ENCODE results near the gene TMEM184C. TPM values are rescaled to one million over a fixed set of nuclear protein-coding genes. Genes with fewer than 3 reads are reported as not detected.

The TMEM184C gene
- total and polyA plus RNA-seq, 2 experiments from 2014 or later: 15.1 to 42.2 TPM

DNA sequence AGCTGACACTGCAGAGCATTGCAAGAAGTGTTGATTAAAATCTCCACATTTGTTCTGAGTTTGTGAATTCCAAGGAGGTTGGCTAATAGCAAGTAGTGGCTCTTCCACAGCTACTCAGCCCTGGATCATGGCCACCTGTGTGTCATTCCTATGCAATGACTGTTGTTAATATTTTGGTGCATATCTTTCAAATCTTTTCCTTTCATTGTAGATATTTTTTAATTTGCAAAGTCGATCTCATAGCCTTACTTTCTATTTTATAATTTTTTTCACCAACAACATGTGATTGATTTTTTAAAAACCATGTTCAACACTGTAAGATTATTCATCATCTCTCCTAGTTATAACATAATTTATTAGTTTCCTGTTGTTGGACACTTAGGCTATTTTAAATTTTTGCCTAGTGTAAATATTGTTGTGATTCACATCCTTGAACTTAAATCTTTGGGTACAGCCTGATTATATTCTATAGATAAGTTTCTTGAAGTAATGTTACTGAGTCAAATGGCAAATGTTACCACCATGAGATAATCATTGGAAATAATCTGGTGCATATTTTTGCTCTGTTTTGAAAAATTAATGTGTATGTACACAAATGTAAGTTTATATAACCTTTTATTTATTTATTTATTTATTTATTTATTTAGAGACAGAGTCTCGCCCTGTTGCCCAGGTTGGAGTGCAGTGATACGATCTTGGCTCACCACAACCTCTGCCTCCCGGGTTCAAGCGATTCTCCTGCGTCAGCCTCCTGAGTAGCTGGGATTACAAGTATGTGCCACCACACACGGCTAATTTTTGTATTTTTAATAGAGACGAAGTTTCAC lies 97.6 kb downstream of the TMEM184C start (continued):
- TF ChIP-seq, protein P1, sequence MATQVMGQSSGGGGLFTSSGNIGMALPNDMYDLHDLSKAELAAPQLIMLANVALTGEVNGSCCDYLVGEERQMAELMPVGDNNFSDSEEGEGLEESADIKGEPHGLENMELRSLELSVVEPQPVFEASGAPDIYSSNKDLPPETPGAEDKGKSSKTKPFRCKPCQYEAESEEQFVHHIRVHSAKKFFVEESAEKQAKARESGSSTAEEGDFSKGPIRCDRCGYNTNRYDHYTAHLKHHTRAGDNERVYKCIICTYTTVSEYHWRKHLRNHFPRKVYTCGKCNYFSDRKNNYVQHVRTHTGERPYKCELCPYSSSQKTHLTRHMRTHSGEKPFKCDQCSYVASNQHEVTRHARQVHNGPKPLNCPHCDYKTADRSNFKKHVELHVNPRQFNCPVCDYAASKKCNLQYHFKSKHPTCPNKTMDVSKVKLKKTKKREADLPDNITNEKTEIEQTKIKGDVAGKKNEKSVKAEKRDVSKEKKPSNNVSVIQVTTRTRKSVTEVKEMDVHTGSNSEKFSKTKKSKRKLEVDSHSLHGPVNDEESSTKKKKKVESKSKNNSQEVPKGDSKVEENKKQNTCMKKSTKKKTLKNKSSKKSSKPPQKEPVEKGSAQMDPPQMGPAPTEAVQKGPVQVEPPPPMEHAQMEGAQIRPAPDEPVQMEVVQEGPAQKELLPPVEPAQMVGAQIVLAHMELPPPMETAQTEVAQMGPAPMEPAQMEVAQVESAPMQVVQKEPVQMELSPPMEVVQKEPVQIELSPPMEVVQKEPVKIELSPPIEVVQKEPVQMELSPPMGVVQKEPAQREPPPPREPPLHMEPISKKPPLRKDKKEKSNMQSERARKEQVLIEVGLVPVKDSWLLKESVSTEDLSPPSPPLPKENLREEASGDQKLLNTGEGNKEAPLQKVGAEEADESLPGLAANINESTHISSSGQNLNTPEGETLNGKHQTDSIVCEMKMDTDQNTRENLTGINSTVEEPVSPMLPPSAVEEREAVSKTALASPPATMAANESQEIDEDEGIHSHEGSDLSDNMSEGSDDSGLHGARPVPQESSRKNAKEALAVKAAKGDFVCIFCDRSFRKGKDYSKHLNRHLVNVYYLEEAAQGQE (IDR thresholded peaks at IDR 0.05; ENCODE audit: unreplicated experiment): no peak
- TF ChIP-seq POLR2AphosphoS5 (IDR thresholded peaks at IDR 0.05; ENCODE audit: low read depth): no peak
- no peak for TF ChIP-seq STAT1 (IDR thresholded peaks at IDR 0.05; ENCODE audit: unreplicated experiment)
- TF ChIP-seq JUNB (IDR thresholded peaks at IDR 0.05; ENCODE audit: unreplicated experiment): no peak
- TF ChIP-seq EZH2 (IDR thresholded peaks at IDR 0.05; ENCODE audit: low read depth, unreplicated experiment): no peak
- no peak for TF ChIP-seq ZNF331 (CRISPR knock-in tag; IDR thresholded peaks at IDR 0.05; ENCODE audit: low read depth)
- TF ChIP-seq CREB1 (CRISPR knock-in tag; IDR thresholded peaks at IDR 0.05; ENCODE audit: low read depth): no peak
- no peak for TF ChIP-seq NANOG (IDR thresholded peaks at IDR 0.05; ENCODE audit: borderline replicate concordance)
- TF ChIP-seq, protein P2, sequence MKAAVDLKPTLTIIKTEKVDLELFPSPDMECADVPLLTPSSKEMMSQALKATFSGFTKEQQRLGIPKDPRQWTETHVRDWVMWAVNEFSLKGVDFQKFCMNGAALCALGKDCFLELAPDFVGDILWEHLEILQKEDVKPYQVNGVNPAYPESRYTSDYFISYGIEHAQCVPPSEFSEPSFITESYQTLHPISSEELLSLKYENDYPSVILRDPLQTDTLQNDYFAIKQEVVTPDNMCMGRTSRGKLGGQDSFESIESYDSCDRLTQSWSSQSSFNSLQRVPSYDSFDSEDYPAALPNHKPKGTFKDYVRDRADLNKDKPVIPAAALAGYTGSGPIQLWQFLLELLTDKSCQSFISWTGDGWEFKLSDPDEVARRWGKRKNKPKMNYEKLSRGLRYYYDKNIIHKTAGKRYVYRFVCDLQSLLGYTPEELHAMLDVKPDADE (IDR thresholded peaks at IDR 0.05): no peak

DNA sequence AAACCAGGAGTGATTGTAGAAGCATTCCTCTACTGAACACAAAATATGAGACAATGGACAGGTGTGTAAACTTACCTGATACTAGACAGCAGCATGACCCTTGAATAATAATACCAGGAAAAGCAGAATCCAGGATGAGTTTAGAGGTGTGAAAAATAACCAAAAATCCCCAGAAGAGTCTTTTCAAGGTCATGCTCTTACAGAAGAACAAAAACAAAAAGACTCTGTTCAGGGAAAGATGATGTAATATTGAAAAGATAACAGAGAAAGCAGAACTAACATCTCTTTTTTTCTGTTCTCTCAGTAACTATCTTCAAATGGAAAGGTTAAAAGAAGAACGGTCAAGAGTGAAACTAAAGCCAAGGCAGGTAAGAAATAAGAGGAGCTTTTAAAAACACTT lies 100.7 kb downstream of the TMEM184C start:
- Histone ChIP-seq H4K20me1 (replicated peaks; ENCODE audit: insufficient read depth) (no peaks in the 10 kb centered on the region), H3K79me2 (replicated peaks; ENCODE audit: insufficient read depth) (no peaks in the 10 kb centered on the region), H3K4me1 (ENCODE audit: insufficient read depth) (no peaks in the 10 kb centered on the region), H3K27me3 (ENCODE audit: insufficient read depth) (no peaks in the 10 kb centered on the region), H3K4me3 (no peak overlapping the region), H2AFZ (no peak overlapping the region), H3K36me3 (ENCODE audit: insufficient read depth) (no peaks in the 10 kb centered on the region), H3K4me2 (no peak overlapping the region), H3K9me2 (ENCODE audit: insufficient read depth) (no peaks in the 10 kb centered on the region), H3K27ac (ENCODE audit: low read depth) (no peak overlapping the region), H3F3A (replicated peaks; ENCODE audit: low read depth) (no peaks in the 10 kb centered on the region)
- Mint-ChIP-seq H3K36me3 (ENCODE audit: low read depth) (no peaks in the 10 kb centered on the region), H3K4me1 (no peaks in the 10 kb centered on the region; the same call in 2 of the 3 replicates), H3K9me3 (no peaks in the 10 kb centered on the region), H3K4me3 (no peak overlapping the region), H3K27ac (no peak overlapping the region), H3K27me3 (ENCODE audit: insufficient read depth, low read depth, poor library complexity) (peaks cover 4% of the 10 kb centered on the region)
- DNase-seq (ENCODE audit: low spot score): no peak
- no peak for ATAC-seq
- no peak for TF ChIP-seq STAT1 (IDR thresholded peaks at IDR 0.05; ENCODE audit: unreplicated experiment)
- TF ChIP-seq EZH2 (IDR thresholded peaks at IDR 0.05; ENCODE audit: low read depth, unreplicated experiment): no peak
- TF ChIP-seq, protein P2 (IDR thresholded peaks at IDR 0.05): no peak
- no peak for TF ChIP-seq EZH2phosphoT487 (IDR thresholded peaks at IDR 0.05; ENCODE audit: unreplicated experiment)
- no peak for TF ChIP-seq NANOG (IDR thresholded peaks at IDR 0.05; ENCODE audit: borderline replicate concordance)
- no peak for TF ChIP-seq ZNF331 (CRISPR knock-in tag; IDR thresholded peaks at IDR 0.05; ENCODE audit: low read depth)
- TF ChIP-seq, protein P1 (IDR thresholded peaks at IDR 0.05; ENCODE audit: unreplicated experiment): no peak
- TF ChIP-seq JUNB (IDR thresholded peaks at IDR 0.05; ENCODE audit: unreplicated experiment): no peak
- TF ChIP-seq CREB1 (CRISPR knock-in tag; IDR thresholded peaks at IDR 0.05; ENCODE audit: low read depth): no peak
